HEK293 (cell line): ENCODE measurements around the gene MAGI2.

Source experiments
- CTCF ChIA-PET: fragments of 350-600 bp; formaldehyde crosslinking; extraction: SDS; loops from one replicate; lab custom pipeline; 2021; ENCODE audit warnings: antibody characterized with exemption; lab: Yijun Ruan, JAX
- POLR2A ChIA-PET: fragments of 300-600 bp; formaldehyde crosslinking; extraction: SDS; loops from one replicate; lab custom pipeline; 2020; ENCODE audit warnings: antibody characterized with exemption, inconsistent platforms; lab: Yijun Ruan, JAX
- H3K27ac ChIP-seq: fragments of 200-500 bp; sonication (Bioruptor generic); 2 replicates; pipeline ENCODE4 v1.5.1; 2014; ENCODE audit warnings: low read depth, low read length, control low read depth, inconsistent platforms; ENCODE audit errors: extremely low read depth
- H3K36me3 ChIP-seq, 2 experiments: fragments of 200-500 bp in 1 of 2; sonication (Bioruptor generic) in 1 of 2; 1 replicate in 1 of 2; 2 replicates in 1 of 2; pipeline ENCODE4 v1.5.1; 2014 to 2017; ENCODE audit warnings: inconsistent platforms in 2 of 2, low read length in 2 of 2; ENCODE audit not compliant: control insufficient read depth in 2 of 2, insufficient read depth in 1 of 2
- H3K4me1 ChIP-seq: fragments of 200-500 bp; sonication (Bioruptor generic); 2 replicates; pipeline ENCODE4 v1.5.1; 2014; ENCODE audit warnings: mild to moderate bottlenecking, low read length, inconsistent platforms; ENCODE audit not compliant: control insufficient read depth, insufficient read depth
- H3K4me3 ChIP-seq: 2 replicates; pipeline ENCODE4 v1.5.1; 2011; ENCODE audit warnings: low read depth, mild to moderate bottlenecking, control low read depth, low read length, moderate library complexity
- H3K9me3 ChIP-seq: fragments of 200-500 bp; sonication (Bioruptor generic); 2 replicates; pipeline ENCODE4 v1.5.1; 2014; ENCODE audit warnings: low read depth, low read length, inconsistent platforms; ENCODE audit not compliant: control insufficient read depth, insufficient read depth
- GFI1B ChIP-seq: fragments of 450-650 bp; formaldehyde crosslinking; IDR thresholded peaks from 2 replicates; pipeline ENCODE4 v1.5.1; 2016; ENCODE audit warnings: missing biosample characterization, missing genetic modification characterization
- INSM2 ChIP-seq: fragments of 450-650 bp; formaldehyde crosslinking; IDR thresholded peaks from 2 replicates; pipeline ENCODE4 v1.5.1; 2016; ENCODE audit warnings: missing biosample characterization, missing genetic modification characterization
- MZF1 ChIP-seq: fragments of 450-650 bp; formaldehyde crosslinking; IDR thresholded peaks from 2 replicates; pipeline ENCODE4 v1.5.1; 2017; ENCODE audit warnings: missing biosample characterization, missing genetic modification characterization, borderline replicate concordance
- SP3 ChIP-seq: fragments of 450-650 bp; formaldehyde crosslinking; IDR thresholded peaks from 2 replicates; pipeline ENCODE4 v1.5.1; 2016; ENCODE audit warnings: missing biosample characterization, missing genetic modification characterization
- ZBTB1 ChIP-seq: fragments of 450-650 bp; formaldehyde crosslinking; IDR thresholded peaks from 2 replicates; pipeline ENCODE4 v1.5.1; 2016; ENCODE audit warnings: missing biosample characterization, missing genetic modification characterization
- ZFP69B ChIP-seq: fragments of 450-650 bp; formaldehyde crosslinking; IDR thresholded peaks from 2 replicates; pipeline ENCODE4 v1.5.1; 2016; ENCODE audit warnings: missing biosample characterization, missing genetic modification characterization
- ZNF10 ChIP-seq: fragments of 450-650 bp; formaldehyde crosslinking; IDR thresholded peaks from 2 replicates; pipeline ENCODE4 v1.5.1; 2017; ENCODE audit warnings: missing biosample characterization, missing genetic modification characterization
- ZNF146 ChIP-seq: fragments of 450-650 bp; formaldehyde crosslinking; IDR thresholded peaks from 2 replicates; pipeline ENCODE4 v1.5.1; 2016; ENCODE audit warnings: missing biosample characterization, missing genetic modification characterization
- ZNF16 ChIP-seq: fragments of 450-650 bp; formaldehyde crosslinking; IDR thresholded peaks from 2 replicates; pipeline ENCODE4 v1.5.1; 2016; ENCODE audit warnings: low read depth, missing biosample characterization, missing genetic modification characterization
- ZNF239 ChIP-seq: fragments of 450-650 bp; formaldehyde crosslinking; IDR thresholded peaks from 2 replicates; pipeline ENCODE4 v1.5.1; 2016; ENCODE audit warnings: missing biosample characterization, missing genetic modification characterization
- ZNF362 ChIP-seq: fragments of 450-650 bp; formaldehyde crosslinking; IDR thresholded peaks from 2 replicates; pipeline ENCODE4 v1.5.1; 2016; ENCODE audit warnings: missing biosample characterization, missing genetic modification characterization
- ZNF473 ChIP-seq: fragments of 450-650 bp; formaldehyde crosslinking; IDR thresholded peaks from 2 replicates; pipeline ENCODE4 v1.5.1; 2017; ENCODE audit warnings: missing biosample characterization, missing genetic modification characterization
- ZNF529 ChIP-seq: fragments of 450-650 bp; formaldehyde crosslinking; IDR thresholded peaks from 2 replicates; pipeline ENCODE4 v1.5.1; 2017; ENCODE audit warnings: missing genetic modification characterization, missing biosample characterization; ENCODE audit not compliant: insufficient replicate concordance
- ZNF571 ChIP-seq: fragments of 450-650 bp; formaldehyde crosslinking; IDR thresholded peaks from 2 replicates; pipeline ENCODE4 v1.5.0; 2017; ENCODE audit warnings: missing biosample characterization, missing genetic modification characterization
- ZNF654 ChIP-seq: fragments of 450-650 bp; formaldehyde crosslinking; IDR thresholded peaks from 2 replicates; pipeline ENCODE4 v1.5.1; 2016; ENCODE audit warnings: low read depth, missing biosample characterization, missing genetic modification characterization
- ZNF791 ChIP-seq: fragments of 450-650 bp; formaldehyde crosslinking; IDR thresholded peaks from 2 replicates; pipeline ENCODE4 v1.5.1; 2016; ENCODE audit warnings: missing biosample characterization, missing genetic modification characterization
- ZSCAN23 ChIP-seq: fragments of 450-650 bp; formaldehyde crosslinking; IDR thresholded peaks from 2 replicates; pipeline ENCODE4 v1.5.1; 2016; ENCODE audit warnings: missing biosample characterization, missing genetic modification characterization
- TF ChIP-seq, protein P1 (sequence below): fragments of 450-650 bp; formaldehyde crosslinking; IDR thresholded peaks from 2 replicates; pipeline ENCODE4 v1.5.1; 2017; ENCODE audit warnings: missing biosample characterization, missing genetic modification characterization
- TF ChIP-seq, protein P2 (sequence below): fragments of 450-650 bp; formaldehyde crosslinking; IDR thresholded peaks from 2 replicates; pipeline ENCODE4 v1.5.1; 2016; ENCODE audit warnings: missing biosample characterization, missing genetic modification characterization
- TF ChIP-seq, protein P3 (sequence below): fragments of 450-650 bp; formaldehyde crosslinking; conservative IDR thresholded peaks from 2 replicates; pipeline ENCODE4 v1.5.1; 2016; ENCODE audit warnings: low read depth, missing biosample characterization, missing genetic modification characterization

MAGI2 gene

DNA sequence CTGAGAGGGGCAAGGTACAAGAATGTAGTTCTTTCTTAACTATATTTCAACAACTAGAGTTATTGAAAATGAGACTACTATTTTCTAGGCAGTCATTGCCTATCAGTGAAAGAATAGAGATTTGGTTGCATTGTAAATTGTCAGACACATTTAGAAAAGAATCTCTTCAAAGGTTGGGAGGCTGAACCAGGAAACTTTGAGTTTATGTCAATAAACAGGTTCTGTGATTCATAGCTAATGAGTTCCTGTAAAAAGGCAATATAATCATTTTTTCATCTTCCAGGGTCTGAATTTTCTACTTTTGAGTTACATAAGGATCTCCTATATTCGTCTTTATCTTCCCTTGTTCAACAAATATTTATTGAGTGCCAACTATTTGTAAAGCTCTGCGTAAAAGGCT lies 47.1 kb downstream of the MAGI2 start:
- CTCF ChIA-PET = interaction anchor here (0.7 to 0.8 kb wide), 2 partner anchors 11 to 33 kb away, joined by 3 read pairs; no protein-coding TSS in a partner anchor
- Histone ChIP-seq H3K4me1 (peaks cover 2% of the 10 kb centered on the region; the same call in 1 of the 2 replicates), H3K4me3 (no peak overlapping the region), H3K27ac (no peak overlapping the region), H3K9me3 (no peaks in the 10 kb centered on the region), H3K36me3 (no peaks in the 10 kb centered on the region)
- POLR2A ChIA-PET = interaction anchor here (0.7 kb wide), 1 partner anchor 45 kb away, joined by 3 read pairs; no protein-coding TSS in a partner anchor
- TF ChIP-seq INSM2 (tag by site-specific recombination) = no peak
- no peak for TF ChIP-seq ZNF654
- TF ChIP-seq, protein P1, sequence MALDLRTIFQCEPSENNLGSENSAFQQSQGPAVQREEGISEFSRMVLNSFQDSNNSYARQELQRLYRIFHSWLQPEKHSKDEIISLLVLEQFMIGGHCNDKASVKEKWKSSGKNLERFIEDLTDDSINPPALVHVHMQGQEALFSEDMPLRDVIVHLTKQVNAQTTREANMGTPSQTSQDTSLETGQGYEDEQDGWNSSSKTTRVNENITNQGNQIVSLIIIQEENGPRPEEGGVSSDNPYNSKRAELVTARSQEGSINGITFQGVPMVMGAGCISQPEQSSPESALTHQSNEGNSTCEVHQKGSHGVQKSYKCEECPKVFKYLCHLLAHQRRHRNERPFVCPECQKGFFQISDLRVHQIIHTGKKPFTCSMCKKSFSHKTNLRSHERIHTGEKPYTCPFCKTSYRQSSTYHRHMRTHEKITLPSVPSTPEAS (tag by site-specific recombination) = no peak
- TF ChIP-seq, protein P2, sequence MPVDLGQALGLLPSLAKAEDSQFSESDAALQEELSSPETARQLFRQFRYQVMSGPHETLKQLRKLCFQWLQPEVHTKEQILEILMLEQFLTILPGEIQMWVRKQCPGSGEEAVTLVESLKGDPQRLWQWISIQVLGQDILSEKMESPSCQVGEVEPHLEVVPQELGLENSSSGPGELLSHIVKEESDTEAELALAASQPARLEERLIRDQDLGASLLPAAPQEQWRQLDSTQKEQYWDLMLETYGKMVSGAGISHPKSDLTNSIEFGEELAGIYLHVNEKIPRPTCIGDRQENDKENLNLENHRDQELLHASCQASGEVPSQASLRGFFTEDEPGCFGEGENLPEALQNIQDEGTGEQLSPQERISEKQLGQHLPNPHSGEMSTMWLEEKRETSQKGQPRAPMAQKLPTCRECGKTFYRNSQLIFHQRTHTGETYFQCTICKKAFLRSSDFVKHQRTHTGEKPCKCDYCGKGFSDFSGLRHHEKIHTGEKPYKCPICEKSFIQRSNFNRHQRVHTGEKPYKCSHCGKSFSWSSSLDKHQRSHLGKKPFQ (tag by site-specific recombination) = no peak
- TF ChIP-seq ZBTB1 (tag by site-specific recombination) = no peak
- TF ChIP-seq ZNF16 (tag by site-specific recombination) = no peak
- no peak for TF ChIP-seq ZNF791 (tag by site-specific recombination)
- TF ChIP-seq SP3 = no peak
- no peak for TF ChIP-seq ZNF362 (tag by site-specific recombination)
- no peak for TF ChIP-seq ZNF473
- no peak for TF ChIP-seq ZNF571 (tag by site-specific recombination)
- no peak for TF ChIP-seq ZFP69B (tag by site-specific recombination)
- TF ChIP-seq ZNF529 (tag by site-specific recombination) = no peak
- TF ChIP-seq, protein P3, sequence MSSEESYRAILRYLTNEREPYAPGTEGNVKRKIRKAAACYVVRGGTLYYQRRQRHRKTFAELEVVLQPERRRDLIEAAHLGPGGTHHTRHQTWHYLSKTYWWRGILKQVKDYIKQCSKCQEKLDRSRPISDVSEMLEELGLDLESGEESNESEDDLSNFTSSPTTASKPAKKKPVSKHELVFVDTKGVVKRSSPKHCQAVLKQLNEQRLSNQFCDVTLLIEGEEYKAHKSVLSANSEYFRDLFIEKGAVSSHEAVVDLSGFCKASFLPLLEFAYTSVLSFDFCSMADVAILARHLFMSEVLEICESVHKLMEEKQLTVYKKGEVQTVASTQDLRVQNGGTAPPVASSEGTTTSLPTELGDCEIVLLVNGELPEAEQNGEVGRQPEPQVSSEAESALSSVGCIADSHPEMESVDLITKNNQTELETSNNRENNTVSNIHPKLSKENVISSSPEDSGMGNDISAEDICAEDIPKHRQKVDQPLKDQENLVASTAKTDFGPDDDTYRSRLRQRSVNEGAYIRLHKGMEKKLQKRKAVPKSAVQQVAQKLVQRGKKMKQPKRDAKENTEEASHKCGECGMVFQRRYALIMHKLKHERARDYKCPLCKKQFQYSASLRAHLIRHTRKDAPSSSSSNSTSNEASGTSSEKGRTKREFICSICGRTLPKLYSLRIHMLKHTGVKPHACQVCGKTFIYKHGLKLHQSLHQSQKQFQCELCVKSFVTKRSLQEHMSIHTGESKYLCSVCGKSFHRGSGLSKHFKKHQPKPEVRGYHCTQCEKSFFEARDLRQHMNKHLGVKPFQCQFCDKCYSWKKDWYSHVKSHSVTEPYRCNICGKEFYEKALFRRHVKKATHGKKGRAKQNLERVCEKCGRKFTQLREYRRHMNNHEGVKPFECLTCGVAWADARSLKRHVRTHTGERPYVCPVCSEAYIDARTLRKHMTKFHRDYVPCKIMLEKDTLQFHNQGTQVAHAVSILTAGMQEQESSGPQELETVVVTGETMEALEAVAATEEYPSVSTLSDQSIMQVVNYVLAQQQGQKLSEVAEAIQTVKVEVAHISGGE (tag by site-specific recombination) = no peak
- TF ChIP-seq ZNF10 (tag by site-specific recombination) = no peak
- TF ChIP-seq ZSCAN23 = no peak
- no peak for TF ChIP-seq MZF1 (tag by site-specific recombination)
- TF ChIP-seq GFI1B = no peak
- no peak for TF ChIP-seq ZNF239 (tag by site-specific recombination)
- TF ChIP-seq ZNF146 (tag by site-specific recombination) = no peak
